LoVo (cell line): ENCODE data around the gene ORMDL1.

Experiments used
- DNase-seq: peaks from one replicate; pipeline ENCODE4 v3.0.0-alpha.2; 2016; ENCODE audit warnings: low spot score

Gene ORMDL1, protein sequence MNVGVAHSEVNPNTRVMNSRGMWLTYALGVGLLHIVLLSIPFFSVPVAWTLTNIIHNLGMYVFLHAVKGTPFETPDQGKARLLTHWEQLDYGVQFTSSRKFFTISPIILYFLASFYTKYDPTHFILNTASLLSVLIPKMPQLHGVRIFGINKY

DNA sequence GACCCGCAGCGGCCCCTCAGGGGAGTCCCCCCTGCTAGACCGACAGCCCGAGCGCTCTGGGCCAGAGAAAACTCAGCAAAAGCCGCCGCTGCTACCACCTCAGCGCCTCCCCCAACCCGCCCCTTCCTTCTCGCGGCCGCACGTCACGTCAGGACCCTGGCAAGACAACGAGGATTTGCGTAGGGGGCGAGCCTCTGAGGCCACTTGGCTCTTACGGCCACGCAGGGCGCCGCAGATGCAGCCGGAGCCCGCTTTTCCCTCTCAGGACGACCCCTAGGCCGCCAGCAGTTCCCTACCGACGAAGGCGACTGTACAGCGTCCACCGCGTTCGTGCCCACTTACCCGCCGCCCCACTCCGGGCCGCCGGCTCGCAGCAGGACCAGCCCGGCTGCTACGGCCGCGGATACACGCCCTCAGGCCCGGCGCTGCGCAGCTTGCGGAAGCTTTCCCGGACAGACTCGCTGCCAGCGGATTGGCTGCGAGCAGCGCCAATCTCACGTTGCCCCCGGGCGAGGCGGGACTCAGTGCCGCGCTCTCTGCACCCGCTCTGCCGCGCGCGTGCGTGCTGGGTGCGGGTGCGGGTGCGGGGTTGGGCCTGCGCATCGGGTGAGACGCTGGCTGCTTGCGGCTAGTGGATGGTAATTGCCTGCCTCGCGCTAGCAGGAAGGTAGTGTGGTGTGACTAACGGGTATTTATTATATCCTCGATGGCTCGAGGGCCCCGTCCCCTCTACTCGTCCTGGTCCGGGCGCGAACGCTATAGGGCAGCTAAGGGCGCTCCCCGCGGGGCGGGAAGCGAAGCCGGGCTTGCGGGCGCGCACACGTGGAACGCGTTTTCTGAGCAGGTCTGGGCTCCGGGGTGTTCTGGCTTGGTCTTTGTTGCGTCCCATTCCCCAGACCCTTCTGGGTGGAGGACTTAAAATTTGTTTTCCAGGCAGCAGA is at the start of gene ORMDL1, which contains the start of gene PMS1:
Gene ORMDL1, minus strand, starts transcription at position 413 of the 941 bp plus-strand sequence. CDS start 1,744 bp downstream, outside the sequence.
Gene PMS1, plus strand, starts transcription at position 524 of the 941 bp plus-strand sequence. CDS start 7,360 bp downstream, outside the sequence.
- peak; percentile 97 for DNase-seq

DNA sequence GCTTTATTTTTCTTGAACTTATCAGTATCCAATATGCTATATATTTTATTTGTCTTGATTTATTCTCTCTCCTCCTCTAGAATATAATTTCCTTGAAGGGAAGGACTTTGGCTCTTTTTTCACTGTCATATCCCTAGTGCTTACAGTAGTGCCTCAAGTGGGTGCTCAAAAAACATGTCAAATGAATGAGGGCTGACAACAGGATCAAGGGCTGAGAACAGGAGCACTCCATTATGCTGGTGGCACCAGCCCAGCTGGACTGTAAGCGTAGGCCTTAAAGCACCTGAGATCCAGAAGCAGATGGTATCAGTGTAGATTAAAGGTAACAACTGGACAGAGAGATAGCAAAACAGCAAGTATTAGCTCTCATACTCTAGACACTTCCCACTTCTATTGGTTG is 46.4 kb upstream of the ORMDL1 start:
- DNase-seq: no peak

DNA sequence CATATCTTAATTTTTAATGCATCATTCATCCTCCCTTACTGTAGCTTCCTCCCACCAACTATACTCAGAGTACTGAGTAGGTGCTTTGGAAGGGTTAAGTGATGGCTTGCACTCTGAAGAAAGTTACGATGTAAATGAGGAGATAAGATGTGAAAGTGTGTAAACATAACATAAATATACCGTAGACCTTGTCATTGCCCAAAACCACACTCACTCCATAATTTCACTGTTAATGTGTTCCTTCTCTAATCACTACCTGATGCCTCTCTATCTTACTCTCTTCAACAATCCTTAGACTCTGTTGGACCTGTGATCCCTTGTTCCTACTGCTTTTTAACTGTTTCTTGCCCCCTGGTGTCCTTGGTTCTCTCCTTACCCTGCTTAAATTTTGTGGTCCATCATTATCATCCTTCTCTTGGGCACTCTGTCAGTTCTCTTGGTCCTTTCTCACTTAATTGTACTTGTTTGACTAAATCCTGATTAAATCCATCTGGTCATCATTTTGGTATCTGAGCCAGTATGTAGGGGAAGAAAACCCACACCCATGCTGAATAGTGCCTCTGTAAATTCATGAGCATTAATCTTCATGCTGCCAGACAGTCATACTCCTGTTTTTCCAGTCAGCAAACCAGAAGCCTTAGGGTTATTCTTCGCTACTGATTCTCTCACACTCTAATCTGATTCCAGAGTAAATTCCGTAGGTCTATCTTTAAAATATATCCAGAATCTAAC is 45.1 kb upstream of the ORMDL1 start:
- no peak for DNase-seq

DNA sequence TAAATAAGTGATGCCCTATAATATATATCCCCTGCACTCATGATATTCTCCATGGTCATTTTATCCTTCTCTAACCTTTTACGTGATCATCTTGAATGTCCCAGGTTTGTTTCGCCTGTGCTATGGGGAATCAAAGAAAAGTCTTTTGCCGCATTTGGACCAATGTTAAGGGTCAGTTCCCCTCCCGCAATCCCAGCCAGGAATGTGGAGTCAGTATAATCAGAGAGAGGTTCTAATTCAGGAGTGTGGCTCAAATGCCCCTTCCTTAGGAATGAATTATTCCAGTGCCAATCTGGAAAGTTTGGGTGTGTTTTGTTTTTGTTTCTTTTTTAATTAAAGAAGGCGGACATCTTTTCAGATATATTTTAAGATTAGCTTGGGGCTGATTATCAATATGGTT is 41.9 kb upstream of the ORMDL1 start:
- no peak for DNase-seq

DNA sequence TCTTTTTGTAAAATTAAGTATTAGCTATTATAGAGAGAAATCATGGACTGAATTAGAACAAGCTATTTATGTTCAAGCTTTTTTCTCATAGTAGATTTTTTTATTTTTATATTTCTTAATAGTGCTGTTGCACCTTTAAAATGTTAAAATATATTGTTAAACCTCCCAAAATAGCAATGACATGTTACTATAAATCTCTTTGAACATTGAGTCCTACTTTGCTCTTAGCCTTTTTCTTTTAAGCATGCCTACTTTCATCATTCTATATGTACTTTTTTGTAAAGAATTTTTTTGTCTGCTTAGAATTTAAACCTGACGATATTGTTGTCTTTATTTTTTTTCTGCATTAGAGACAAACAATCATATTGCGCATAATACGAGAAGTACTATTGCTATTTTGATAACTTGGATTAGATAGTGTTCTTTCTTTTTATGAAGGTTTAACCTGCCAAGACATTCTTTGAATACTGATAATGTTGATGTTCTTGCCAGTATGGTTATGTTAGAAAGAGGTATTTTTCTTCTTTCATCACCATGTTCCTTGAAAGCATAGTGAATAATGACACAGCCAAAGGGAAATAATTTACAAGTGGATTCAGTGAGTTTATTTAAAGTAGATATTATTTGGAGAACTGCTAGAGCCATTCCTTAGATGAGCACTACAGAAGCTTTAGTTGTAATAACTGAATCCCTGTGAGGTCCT is 40.7 kb upstream of the ORMDL1 start:
- no peak for DNase-seq

DNA sequence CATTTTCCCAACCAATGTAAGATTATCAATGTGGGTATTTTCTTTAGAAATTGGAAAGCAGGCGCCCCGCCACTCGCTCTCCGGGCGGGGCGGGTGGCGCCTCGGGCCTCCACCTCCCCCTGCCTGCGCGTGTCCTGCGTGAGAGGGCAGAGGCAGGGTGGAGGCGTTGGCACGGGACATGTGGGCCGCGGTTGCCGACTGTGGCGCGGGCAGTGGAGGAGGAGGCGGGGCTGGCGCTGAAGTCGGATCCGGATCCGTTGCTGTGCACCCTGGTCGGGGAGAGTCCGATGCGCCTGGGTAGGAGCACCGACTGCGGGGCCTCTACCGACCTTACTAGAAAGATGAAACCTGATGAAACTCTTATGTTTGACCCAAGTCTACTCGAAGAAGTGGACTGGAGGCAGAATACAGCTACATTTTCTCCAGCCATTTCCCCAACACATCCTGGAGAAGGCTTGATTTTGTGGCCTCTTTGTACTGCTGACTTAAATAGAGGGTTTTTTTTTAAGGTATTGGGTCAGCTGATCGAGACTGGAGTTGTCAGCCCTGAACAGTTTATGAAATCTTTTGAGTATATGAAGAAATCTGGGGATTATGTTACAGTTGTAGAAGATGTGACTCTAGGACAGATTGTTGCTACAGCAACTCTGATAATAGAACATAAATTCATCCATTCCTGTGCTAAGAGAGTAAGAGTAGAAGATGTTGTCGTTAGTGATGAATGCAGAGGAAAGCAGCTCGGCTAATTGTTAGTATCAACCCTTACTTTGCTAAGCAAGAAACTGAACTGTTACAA is 38.0 kb upstream of the ORMDL1 start:
- no peak for DNase-seq

DNA sequence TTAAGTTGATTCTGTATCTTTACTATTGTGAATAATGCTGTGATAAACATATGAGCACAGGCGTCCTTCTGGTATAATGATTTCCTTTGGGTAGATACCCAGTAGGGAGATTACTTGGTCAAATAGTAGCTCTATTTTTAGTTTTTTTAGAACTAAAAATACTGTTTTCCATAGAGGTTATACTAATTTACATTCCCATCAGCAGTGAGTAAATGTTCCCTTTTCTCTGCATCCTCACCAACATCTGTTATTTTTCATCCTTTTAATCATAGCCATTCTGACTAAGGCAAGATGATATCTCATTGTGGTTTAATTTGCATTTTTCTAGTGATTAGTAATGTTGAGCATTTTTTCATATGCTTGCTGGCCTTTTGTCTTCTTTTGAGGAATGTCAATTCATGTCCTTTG is 35.2 kb upstream of the ORMDL1 start:
- no peak for DNase-seq

DNA sequence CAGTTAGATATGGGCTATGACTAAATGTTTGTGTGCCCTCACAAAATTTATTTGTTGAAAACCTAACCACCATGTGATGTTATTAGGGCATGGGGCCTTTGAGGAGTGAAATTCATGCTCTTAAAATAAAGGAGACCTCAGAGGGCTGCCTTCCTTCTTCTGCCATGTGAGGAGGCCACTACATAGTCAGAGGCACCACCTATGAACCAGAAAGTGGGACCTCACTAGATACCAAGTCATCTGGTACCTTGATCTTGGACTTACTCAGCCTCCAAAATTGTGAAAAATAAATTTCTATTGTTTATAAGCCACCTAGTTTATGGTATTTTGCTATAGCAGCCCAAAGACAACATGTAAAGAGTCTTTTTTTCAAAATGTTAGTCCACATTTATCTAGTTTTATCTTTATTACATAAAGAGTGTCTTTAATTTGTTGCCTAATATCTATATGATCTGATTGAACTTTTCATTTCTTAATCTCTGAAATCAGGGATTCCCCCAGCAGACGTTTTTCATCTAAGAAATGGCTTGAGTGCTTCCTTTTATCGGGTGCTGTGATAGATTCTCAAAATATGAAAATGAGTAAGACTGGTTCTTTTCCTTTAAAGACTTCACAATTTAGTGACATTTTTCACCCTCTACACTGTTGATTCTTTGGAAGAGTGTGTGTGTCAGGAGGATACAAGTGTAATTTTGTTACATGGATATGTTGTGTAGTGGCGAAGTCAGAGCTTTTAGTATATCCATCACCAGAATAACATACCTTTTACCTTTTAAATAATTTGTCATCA is 34.3 kb upstream of the ORMDL1 start:
- DNase-seq: no peak

DNA sequence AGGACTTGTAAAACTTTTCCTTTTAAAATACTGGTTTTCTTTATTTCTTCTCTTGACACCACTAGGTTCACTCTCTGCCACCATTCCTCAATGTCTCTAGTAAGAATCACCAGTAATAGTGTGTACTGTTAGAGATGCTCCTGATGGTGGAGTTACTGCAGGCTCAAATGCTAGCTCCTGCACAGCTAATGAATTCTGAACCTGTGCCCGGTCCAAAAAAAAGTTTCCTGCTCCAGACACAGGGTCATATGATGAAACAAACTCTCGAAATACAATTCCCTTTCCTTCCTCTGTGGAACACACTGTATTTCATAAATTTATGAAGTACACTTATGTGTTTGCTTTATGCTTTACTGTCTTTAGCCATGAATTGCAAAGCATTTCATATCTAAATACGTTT is 19.3 kb upstream of the ORMDL1 start:
- DNase-seq: no peak

DNA sequence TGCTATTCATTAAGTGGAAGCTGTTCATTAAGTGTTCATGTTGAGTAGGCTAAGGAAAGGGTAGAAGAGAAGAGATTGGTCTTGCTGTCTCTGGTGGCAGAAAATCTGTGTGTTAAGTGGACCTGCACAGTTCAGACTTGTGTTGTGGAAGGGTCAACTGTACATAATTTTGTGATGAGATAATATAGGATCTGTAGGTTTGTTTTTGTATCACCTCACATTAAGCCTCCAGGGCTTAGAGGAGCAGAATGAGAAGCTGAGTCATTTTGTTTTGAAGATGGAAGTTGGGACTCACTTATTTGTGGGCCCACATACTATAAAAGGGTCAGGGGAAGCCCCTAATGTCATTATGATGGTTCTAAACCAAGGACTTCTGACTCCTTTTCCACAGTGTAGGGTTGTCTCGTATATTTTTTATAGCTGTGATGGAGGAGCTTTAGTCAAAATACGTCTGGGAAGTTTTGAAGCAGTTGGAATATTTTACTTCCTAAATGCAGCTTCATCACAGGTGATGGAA is 18.3 kb upstream of the ORMDL1 start:
- no peak for DNase-seq

DNA sequence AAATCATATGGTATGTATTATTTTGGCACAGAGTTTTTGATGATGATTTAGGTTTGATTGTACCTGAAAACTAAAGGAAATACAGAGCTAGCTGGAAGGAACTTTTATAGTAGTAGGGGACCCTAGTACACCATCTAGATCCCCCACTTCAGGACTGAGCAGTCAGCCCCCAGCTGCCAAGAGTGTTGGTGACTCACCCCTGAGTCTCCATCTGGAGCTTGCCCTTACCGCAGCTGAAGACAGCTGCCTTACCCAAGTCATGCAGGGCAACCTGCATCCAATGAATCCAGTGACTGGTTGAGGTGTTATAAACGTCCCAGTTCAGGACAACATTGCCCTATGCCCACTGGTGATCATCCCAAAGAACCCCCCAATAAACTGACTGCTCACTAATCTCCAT is 15.4 kb upstream of the ORMDL1 start:
- DNase-seq: no peak

DNA sequence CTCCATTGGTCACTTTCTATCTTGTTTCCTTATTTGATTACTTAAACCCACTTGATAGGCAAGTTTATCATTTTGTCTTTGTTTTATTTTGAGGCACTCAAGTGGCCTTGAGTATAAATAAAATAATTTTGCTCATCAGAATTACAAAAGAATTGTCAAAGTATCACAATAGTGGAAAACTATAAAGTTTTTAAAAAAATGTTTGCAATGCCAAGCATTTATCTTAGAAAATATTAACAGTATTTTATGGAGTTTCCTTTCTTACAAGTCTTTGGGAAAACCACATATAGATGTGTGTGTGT is 14.8 kb upstream of the ORMDL1 start:
- DNase-seq: no peak

DNA sequence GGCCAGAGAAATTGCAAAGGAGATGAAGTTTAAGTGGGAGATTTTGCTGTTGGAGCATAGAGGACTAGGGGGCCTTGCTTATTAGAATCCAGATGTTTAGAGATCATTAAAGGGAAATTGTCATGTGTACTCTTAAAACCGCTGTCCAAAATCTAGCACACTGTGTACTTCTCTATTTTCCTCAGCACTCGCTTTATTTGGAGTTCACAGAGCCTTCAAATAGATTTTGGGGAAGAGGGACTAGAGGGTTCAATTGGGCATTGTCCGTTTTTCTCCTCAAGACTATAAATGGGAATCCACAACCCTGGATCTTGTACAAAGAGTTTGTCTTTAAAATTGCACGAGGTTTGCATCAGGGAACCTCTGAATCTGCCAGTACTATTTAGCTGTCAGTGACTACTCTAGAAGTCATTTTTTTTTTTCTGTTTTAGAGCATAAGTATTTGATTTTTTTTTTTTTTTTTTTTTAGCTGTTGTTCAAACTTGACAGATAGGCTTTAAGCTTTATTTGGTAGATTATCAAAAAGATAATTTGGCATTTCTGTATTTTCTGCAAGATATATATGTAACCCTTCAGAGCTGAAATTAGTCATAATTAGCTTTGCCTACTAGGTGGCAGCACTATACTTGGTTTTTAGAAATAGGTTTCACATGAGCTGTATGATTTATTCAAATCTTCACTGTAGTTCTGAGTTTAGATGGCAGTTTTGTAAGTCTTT is 14.3 kb upstream of the ORMDL1 start:
- DNase-seq: no peak

DNA sequence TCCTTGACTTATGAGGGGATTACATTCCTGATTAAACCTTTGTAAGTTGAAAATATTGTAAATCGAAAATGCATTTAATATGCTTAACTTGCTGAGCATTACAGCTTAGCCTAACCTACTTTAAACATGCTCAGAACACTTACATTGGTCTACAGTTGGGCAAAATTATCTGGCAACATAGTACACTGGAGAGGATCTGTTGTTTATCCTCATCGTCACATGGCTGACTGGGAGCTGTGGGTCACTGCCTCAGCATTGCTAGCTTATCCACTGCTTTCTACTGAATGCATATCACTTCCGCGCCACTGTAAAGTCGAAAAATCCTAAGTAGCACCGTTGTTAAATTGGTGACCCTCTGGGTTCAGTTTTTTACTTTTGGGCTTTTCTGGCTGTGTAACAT is 13.8 kb upstream of the ORMDL1 start:
- no peak for DNase-seq

DNA sequence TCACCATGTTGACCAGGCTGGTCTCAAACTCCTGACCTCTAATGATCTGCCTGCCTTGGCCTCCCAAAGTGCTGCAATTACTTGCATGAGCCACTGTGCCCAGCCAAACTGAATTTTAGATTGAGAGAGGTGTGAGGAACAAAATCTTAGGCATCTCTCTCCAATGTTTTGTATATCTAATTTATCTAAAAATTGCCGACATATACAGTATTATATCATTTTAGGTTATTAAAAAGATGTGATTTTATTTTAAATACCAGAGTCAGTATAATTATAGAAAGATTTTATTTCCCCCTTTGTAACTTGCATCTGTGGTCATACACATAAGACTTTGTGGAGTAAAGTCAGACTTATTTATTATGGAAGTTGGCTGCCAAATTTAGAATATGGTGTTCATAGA is 10.2 kb upstream of the ORMDL1 start:
- no peak for DNase-seq

DNA sequence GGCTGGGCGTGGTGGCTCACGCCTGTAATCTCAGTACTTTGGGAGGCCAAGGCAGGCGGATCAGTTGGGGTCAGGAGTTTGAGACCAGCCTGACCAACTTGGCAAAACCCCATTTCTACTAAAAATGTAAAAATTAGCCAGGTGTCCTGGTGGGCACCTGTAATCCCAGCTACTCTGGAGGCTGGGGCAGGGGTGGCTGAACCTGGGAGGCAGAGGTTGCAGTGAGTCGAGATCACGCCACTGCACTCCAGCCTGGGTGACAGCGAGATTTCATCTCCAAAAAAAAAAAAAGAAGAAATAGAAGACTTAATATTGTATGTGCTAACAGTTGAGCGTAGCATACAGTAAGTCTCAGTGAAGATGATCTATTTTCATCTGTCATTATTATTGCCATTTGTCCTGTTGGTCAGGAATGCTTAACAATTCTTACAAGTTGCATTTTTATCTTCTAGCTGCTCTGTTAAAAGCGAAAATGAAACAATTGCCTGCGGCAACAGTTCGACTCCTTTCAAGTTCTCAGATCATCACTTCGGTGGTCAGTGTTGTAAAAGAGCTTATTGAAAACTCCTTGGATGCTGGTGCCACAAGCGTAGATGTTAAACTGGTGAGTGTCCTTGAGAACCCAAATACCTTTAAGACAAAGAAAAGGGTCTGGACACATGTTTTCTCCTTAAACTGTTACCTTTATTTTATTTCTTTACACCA is 7.4 kb upstream of the ORMDL1 start:
- DNase-seq: no peak

DNA sequence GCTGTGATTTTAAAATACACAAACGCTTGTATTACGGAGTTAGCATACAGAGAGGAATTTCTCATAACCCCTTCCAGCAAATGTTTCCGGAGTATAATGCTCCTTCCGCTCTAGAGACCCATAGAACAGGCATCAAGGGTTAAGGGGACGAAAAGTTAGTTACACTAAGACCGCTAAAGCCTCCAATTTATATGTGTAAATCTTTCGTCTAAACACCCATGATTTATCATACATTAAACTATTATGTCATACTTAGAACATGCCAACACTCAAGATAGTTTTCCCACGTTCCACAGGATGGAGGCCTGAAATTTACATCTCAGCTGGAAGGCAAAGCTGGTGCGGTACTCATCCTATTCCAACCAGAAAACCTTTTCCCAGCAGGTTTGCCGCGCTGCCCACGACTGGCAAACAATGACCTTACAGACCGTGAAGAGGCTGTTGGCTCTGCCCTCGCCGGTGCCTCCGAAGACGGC is 650 bp downstream of the ORMDL1 start:
- DNase-seq: peak; percentile 21

DNA sequence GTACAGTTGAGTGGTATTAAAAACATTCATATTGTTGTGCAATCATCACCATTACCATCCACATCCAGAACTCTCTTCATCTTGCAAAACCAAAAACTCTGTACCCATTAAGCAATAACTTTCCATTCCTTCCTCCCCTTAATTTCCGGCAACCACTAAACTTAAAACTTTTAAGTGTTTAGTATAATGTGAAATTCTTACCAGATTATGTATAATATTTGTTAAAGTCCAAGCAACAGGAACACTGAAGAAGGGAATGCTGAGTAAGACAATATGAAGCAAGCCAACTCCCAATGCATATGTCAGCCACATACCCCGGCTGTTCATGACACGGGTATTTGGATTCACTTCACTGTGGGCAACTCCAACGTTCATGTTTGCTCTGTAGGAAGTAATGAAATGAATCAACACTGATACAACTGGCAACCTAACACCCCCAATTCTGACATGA is 1.9 kb downstream of the ORMDL1 start:
- DNase-seq: no peak

DNA sequence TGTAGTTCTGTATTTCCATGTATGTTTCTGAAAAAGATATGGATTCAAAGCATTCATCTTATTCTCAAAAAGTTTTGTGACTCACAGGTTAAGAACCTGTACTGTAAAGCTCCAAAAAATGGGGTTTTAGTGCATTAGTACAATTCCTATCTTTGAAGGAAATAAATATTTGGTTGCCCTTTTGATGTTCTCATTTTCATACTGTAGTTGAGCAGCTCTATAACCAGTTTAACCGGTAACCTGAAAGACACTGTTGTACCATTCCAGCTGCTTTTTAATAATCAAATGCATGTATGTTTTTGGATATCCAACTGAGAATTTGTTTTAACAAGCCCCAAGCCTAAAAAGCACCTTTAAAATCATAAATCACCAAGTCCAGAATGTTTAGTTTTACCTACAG is 11.9 kb downstream of the ORMDL1 start:
- no peak for DNase-seq
